ENCODE measurements around the gene SCG2. TPM values are rescaled to one million over a fixed set of nuclear protein-coding genes. Genes with fewer than 3 reads are reported as not detected.

Gene SCG2
- total RNA-seq, 1 donor from 2014 or later = 5.6 TPM

- TF ChIP-seq CTCF (IDR thresholded peaks at IDR 0.05; ENCODE audit: insufficient read depth, low read depth, low read length) = no peak
- TF ChIP-seq EZH2 (IDR thresholded peaks at IDR 0.05; ENCODE audit: insufficient read depth, low read length) = no peak
- no peaks in the 10 kb centered on the region for H3K27me3 ChIP-seq (ENCODE audit: insufficient read depth, low read length)
- H3K79me2 ChIP-seq (ENCODE audit: insufficient read depth, low read length) = no peaks in the 10 kb centered on the region
- H3K9me3 ChIP-seq (ENCODE audit: insufficient read depth, low read depth, low read length) = no peaks in the 10 kb centered on the region
- Mint-ChIP-seq H3K4me1 (ENCODE audit: low read depth, unreplicated experiment) (peaks cover 17% of the 10 kb centered on the region), H3K4me3 (ENCODE audit: unreplicated experiment) (no peak overlapping the region), H3K9me3 (ENCODE audit: unreplicated experiment) (no peaks in the 10 kb centered on the region), H3K36me3 (ENCODE audit: low read depth, unreplicated experiment) (no peaks in the 10 kb centered on the region), H3K27me3 (ENCODE audit: low read depth, unreplicated experiment) (no peaks in the 10 kb centered on the region), H3K27ac (ENCODE audit: unreplicated experiment) (no peak overlapping the region)
- no peak overlapping the region for H2AFZ ChIP-seq (ENCODE audit: low read depth, low read length)
- FAIRE-seq (no peak), DNase-seq (ENCODE audit: low read depth) (no peak)
- H3K27ac ChIP-seq (ENCODE audit: low read depth, low read length) = no peak overlapping the region
- no peaks in the 10 kb centered on the region for H4K20me1 ChIP-seq (ENCODE audit: insufficient read depth, low read length)
- H3K4me3 ChIP-seq (ENCODE audit: insufficient read depth, low read depth, low read length) = no peak overlapping the region
- H3K4me2 ChIP-seq (ENCODE audit: low read length) = no peak overlapping the region
- no peak overlapping the region for H3K9ac ChIP-seq (ENCODE audit: low read length)
- H3K36me3 ChIP-seq (ENCODE audit: insufficient read depth, low read length) = no peaks in the 10 kb centered on the region
- H3K4me1 ChIP-seq (ENCODE audit: insufficient read depth, low read length) = peaks cover 14% of the 10 kb centered on the region
Measured at GRCh38 chr2:223558970-223559369, 43.2 kb downstream of the SCG2 start.

- no peak overlapping the region for H3K4me2 ChIP-seq (ENCODE audit: low read length)
- no peak overlapping the region for H3K9ac ChIP-seq (ENCODE audit: low read length)
- no peaks in the 10 kb centered on the region for H3K36me3 ChIP-seq (ENCODE audit: insufficient read depth, low read length)
- Mint-ChIP-seq H3K9me3 (ENCODE audit: unreplicated experiment) (no peaks in the 10 kb centered on the region), H3K27ac (ENCODE audit: unreplicated experiment) (no peak overlapping the region), H3K4me1 (ENCODE audit: low read depth, unreplicated experiment) (peaks cover 3% of the 10 kb centered on the region), H3K27me3 (ENCODE audit: low read depth, unreplicated experiment) (no peaks in the 10 kb centered on the region), H3K36me3 (ENCODE audit: low read depth, unreplicated experiment) (no peaks in the 10 kb centered on the region), H3K4me3 (ENCODE audit: unreplicated experiment) (no peak overlapping the region)
- no peak overlapping the region for H2AFZ ChIP-seq (ENCODE audit: low read depth, low read length)
- H4K20me1 ChIP-seq (ENCODE audit: insufficient read depth, low read length) = no peaks in the 10 kb centered on the region
- no peaks in the 10 kb centered on the region for H3K9me3 ChIP-seq (ENCODE audit: insufficient read depth, low read depth, low read length)
- H3K4me3 ChIP-seq (ENCODE audit: insufficient read depth, low read depth, low read length) = no peak overlapping the region
- no peak overlapping the region for H3K27ac ChIP-seq (ENCODE audit: low read depth, low read length)
- H3K27me3 ChIP-seq (ENCODE audit: insufficient read depth, low read length) = no peaks in the 10 kb centered on the region
- TF ChIP-seq CTCF (IDR thresholded peaks at IDR 0.05; ENCODE audit: insufficient read depth, low read depth, low read length) (no peak), EZH2 (IDR thresholded peaks at IDR 0.05; ENCODE audit: insufficient read depth, low read length) (no peak)
- H3K4me1 ChIP-seq (ENCODE audit: insufficient read depth, low read length) = peaks cover 5% of the 10 kb centered on the region
- FAIRE-seq (no peak), DNase-seq (ENCODE audit: low read depth) (no peak)
- no peaks in the 10 kb centered on the region for H3K79me2 ChIP-seq (ENCODE audit: insufficient read depth, low read length)
Measured at GRCh38 chr2:223554923-223555322, 47.2 kb downstream of the SCG2 start.

- TF ChIP-seq CTCF (IDR thresholded peaks at IDR 0.05; ENCODE audit: insufficient read depth, low read depth, low read length) (no peak), EZH2 (IDR thresholded peaks at IDR 0.05; ENCODE audit: insufficient read depth, low read length) (no peak)
- peak overlapping the region; percentile 20 for H3K27ac ChIP-seq (ENCODE audit: low read depth, low read length)
- H3K9ac ChIP-seq (ENCODE audit: low read length) = no peak overlapping the region
- peaks cover 14% of the 10 kb centered on the region for H3K4me1 Mint-ChIP-seq (ENCODE audit: low read depth, unreplicated experiment)
- H3K9me3 ChIP-seq (ENCODE audit: insufficient read depth, low read depth, low read length) = no peaks in the 10 kb centered on the region
- H3K36me3 Mint-ChIP-seq (ENCODE audit: low read depth, unreplicated experiment) = no peaks in the 10 kb centered on the region
- no peak overlapping the region for H3K27ac Mint-ChIP-seq (ENCODE audit: unreplicated experiment)
- H3K36me3 ChIP-seq (ENCODE audit: insufficient read depth, low read length) = no peaks in the 10 kb centered on the region
- FAIRE-seq (peak; percentile 95), DNase-seq (ENCODE audit: low read depth) (peak; percentile 99)
- no peak overlapping the region for H3K4me3 ChIP-seq (ENCODE audit: insufficient read depth, low read depth, low read length)
- H2AFZ ChIP-seq (ENCODE audit: low read depth, low read length) = no peak overlapping the region
- no peaks in the 10 kb centered on the region for H4K20me1 ChIP-seq (ENCODE audit: insufficient read depth, low read length)
- peaks cover 18% of the 10 kb centered on the region for H3K4me1 ChIP-seq (ENCODE audit: insufficient read depth, low read length)
- no peaks in the 10 kb centered on the region for H3K27me3 ChIP-seq (ENCODE audit: insufficient read depth, low read length)
- no peaks in the 10 kb centered on the region for H3K9me3 Mint-ChIP-seq (ENCODE audit: unreplicated experiment)
- no peaks in the 10 kb centered on the region for H3K27me3 Mint-ChIP-seq (ENCODE audit: low read depth, unreplicated experiment)
- no peak overlapping the region for H3K4me3 Mint-ChIP-seq (ENCODE audit: unreplicated experiment)
- no peaks in the 10 kb centered on the region for H3K79me2 ChIP-seq (ENCODE audit: insufficient read depth, low read length)
- H3K4me2 ChIP-seq (ENCODE audit: low read length) = peak overlapping the region; percentile 62
Measured at GRCh38 chr2:223549215-223549614, 52.9 kb downstream of the SCG2 start.
